Urinary bladder (tissue), 4 donors: Measurements from ENCODE around the gene GHDC. TPM values are rescaled to one million over a fixed set of nuclear protein-coding genes. Genes with fewer than 3 reads are reported as not detected.

Source experiments
- DNase-seq: peaks from one replicate; pipeline ENCODE4 v3.0.0-alpha.2; 2015; ENCODE audit errors: extremely low spot score
- H3K27ac ChIP-seq: one replicate; pipeline ENCODE4 v1.5.1; 2013; ENCODE audit warnings: low read depth, mild to moderate bottlenecking, moderate library complexity
- H3K36me3 ChIP-seq: one replicate; pipeline ENCODE4 v1.6.1; 2013; ENCODE audit warnings: mild to moderate bottlenecking, moderate library complexity; ENCODE audit not compliant: insufficient read depth
- H3K4me1 ChIP-seq: one replicate; pipeline ENCODE4 v1.6.1; 2013; ENCODE audit warnings: mild to moderate bottlenecking, moderate library complexity; ENCODE audit not compliant: insufficient read depth
- H3K4me3 ChIP-seq: one replicate; pipeline ENCODE4 v1.5.1; 2013; ENCODE audit warnings: low read depth, low read length
- WGBS: extraction: QIAGEN DNeasy Blood & Tissue Kit; methylation state at CpG from one replicate; pipeline ENCODE4 v1.1.7; 2013; 5-methylcytosine and 5-hydroxymethylcytosine counted together
- polyA plus RNA-seq: library from polyadenylated mRNA; stranded (reverse); fragments of 200-250 nt; gene quantifications from one replicate; pipeline ENCODE4 v1.2.3, GENCODE V29; 2013
- total RNA-seq: library from RNA; depleted of rRNA; stranded (reverse); fragments of >200 nt; gene quantifications from one replicate; pipeline ENCODE4 v1.2.3, GENCODE V29; 2014
- donor health status: healthy with polysubstance abuse.
- donor health status: healthy.

Gene GHDC
- total and polyA plus RNA-seq, 2 donors = 6.7 to 32.0 TPM

DNA sequence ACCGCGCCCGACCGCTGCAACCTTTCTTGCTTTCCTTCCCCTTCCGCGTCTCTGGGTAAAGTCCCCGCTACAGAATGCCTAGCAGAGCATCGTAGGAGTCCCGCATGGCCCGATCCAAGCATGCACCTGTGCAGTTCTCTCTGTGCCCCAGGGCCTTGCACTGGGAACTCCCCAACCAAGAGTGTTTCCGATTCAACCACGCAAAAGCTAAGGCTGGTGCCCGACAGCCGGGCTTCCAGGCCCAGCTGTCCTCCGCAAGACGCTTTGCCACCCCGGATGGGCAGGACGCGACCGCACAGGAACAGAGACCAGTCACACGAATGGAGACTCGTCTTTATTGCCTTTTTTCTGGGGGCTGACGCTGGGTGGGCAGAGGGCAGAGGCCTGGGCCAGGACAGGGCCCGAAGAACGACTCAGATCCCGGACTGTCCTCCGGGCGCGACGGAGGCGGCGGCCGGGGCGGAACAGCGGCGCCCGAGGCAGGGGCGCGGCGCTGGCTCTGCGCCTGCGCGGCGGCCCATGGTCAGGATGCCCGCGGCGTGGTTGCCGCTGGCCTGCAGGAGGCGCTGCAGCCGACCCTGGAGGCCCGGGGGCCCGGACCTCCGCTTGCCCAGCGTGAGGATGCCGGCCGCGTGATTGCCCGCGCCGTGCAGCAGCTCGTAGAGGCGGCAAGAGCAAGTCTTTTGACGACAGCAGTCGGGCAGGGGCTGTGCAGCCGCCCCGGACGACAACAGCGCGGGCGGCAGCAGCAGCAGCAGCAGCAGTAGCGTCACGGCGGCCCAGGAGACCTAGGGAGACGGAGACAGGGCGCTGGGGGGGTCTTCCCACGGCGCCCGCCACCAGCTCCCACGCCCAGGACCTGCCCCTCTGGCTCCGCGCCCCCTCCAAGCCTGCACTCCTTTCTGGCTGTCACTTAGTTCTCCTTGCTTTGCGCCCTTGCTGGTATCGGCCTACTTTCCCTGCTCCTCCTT lies 10.3 kb downstream of the GHDC start:
- no peak overlapping the region for H3K27ac ChIP-seq
- WGBS = 4% methylated on average over 83 of the region's 83 CpGs
- peak overlapping the region; percentile 38 for H3K4me3 ChIP-seq
- no peak for DNase-seq
- no peaks in the 10 kb centered on the region for H3K4me1 ChIP-seq
- H3K36me3 ChIP-seq = no peaks in the 10 kb centered on the region

DNA sequence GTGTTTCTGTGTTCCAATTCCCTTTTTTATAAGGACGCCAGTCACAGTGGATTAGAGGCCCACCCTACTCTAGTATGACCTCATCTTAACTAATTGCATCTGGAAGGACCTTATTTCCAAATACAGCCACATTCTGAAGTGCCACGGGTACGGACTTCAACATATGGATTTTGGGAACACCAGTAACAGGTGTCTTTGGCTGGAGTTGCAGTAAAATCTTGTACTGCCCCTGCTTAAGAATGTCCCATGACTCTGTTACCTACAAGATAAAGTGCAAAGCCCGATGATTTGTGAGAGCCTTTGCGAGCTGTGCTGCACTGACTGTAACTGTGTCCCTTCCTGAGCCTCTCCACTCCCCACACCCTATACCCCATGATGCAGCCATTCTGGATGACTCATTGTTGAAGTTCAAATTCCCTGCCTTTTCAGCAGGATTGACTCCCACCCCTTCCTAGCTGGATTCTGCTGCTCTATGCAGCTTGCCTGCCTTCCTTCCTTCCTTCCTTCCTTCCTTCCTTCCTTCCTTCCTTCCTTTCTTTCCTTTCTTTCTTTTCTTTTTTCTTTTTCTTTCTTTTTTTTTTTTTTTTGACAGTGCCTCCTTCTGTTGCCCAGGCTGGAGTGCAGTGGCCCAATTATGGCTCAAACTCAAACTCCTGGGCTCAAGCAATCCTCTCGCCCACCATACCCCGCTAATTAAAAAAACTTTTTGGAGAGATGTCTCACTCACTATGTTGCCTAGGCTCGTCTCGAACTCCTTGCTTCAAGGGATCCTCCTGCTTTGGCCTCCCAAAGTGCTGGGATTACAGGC lies 11.2 kb downstream of the GHDC start:
- Histone ChIP-seq H3K27ac (no peak overlapping the region), H3K36me3 (no peaks in the 10 kb centered on the region), H3K4me3 (peak overlapping the region; percentile 38), H3K4me1 (no peaks in the 10 kb centered on the region)
- WGBS = 77% methylated on average over 9 of the region's 9 CpGs
- no peak for DNase-seq

DNA sequence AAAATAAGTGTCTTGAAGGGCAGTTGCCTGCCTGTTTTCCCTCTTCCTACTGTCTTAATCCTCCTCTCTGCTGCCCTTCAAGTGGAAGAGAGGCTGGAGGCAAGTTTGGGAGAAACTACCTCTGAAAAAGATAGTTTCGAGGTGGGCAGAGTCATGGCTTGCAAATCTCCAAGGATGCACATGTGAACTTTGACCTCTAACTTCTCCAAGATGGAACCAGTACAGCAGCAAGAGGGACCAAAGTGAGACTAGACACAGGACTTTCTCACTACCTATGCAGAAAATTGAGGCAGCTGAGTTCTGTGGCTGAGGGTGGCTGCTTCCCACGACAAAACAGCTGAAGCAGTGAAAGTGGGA lies 12.5 kb downstream of the GHDC start:
- no peak overlapping the region for H3K4me3 ChIP-seq
- no peaks in the 10 kb centered on the region for H3K4me1 ChIP-seq
- no peaks in the 10 kb centered on the region for H3K36me3 ChIP-seq
- no peak for DNase-seq
- 80% methylated on average over 2 of the region's 2 CpGs for WGBS
- H3K27ac ChIP-seq = no peak overlapping the region

DNA sequence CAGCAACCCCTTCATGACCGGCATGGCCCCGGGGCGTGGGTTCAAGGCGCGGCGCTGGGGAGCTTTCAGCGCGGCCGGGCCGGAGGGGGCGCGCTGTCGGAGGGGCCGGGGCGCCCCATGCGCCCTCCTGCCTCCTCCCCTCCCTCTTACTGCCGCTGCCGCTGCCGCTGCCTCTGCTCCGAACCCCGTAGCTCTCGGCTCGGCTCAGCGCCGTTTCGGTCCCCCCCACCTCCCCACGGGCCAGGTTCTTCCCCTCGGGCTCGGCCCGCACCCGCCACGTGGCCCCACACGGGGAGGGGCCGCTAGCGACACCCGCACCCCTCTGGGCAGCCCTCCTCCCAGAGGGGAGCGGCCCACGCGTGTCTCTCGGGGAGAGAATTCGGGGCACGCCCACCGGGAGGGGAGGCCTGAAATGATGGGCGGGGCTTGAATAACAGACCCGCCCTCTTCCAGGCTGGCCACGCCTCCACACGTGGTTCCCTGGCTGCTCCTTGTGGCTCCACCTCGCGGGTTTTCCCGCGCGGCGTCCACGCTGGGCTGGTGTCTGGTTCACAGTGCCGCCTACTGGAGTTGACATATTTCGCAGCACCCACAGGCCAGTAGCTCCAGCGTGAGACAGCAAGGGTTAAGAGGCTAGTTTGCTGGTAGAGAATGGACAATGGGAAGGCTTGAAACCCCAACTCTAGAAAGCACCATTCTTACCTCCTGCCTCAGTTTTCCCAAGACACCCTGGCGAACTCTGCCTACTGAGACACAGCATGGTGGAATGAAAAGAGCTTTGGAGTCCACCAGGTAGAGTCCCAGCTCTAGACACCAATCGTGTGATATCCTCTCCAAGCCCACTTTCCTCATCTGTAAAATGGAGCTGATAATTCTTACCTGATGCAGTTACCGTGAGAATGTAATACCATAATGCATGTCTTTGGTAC lies 13.1 kb downstream of the GHDC start, which contains the start of gene KCNH4:
TSS of gene KCNH4 (minus strand) at position 221 of the 929 bp plus-strand sequence. CDS start at position 24, 197 bp downstream.
- no peak for DNase-seq
- WGBS = 4% methylated on average over 60 of the region's 60 CpGs
- Histone ChIP-seq H3K4me1 (no peaks in the 10 kb centered on the region), H3K4me3 (peak within 1 kb of the TSS; percentile 31), H3K27ac (no peak within 1 kb of the TSS), H3K36me3 (no peaks in the 10 kb centered on the region)

DNA sequence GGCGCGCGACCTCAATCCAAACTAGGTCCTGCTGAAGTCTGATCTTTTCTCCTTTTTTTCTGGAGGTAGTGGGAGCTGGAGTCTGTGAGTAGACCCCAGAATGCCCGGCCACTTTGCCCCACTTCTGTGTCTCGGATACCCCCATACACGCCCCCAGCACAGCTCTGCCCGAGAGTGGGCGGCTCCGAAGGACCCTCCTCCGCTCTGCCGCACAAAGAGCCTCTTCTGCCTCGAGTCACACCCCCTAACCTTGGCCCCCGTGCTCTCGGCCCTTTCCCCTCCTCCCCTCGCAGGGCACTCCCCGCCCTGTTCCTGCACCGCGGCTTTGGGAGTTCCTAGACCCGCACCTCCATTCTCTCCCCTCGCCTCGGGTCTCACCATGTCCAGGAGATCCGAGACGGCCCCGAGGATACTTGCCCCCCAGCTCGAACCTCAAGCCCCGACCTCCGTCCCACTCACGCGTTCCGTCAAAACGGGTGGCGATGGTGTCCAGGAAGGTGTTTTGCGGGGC lies 13.8 kb downstream of the GHDC start:
- no peaks in the 10 kb centered on the region for H3K4me1 ChIP-seq
- WGBS = 2% methylated on average over 33 of the region's 33 CpGs
- no peaks in the 10 kb centered on the region for H3K36me3 ChIP-seq
- H3K27ac ChIP-seq = no peak overlapping the region
- peak overlapping the region; percentile 31 for H3K4me3 ChIP-seq
- no peak for DNase-seq

DNA sequence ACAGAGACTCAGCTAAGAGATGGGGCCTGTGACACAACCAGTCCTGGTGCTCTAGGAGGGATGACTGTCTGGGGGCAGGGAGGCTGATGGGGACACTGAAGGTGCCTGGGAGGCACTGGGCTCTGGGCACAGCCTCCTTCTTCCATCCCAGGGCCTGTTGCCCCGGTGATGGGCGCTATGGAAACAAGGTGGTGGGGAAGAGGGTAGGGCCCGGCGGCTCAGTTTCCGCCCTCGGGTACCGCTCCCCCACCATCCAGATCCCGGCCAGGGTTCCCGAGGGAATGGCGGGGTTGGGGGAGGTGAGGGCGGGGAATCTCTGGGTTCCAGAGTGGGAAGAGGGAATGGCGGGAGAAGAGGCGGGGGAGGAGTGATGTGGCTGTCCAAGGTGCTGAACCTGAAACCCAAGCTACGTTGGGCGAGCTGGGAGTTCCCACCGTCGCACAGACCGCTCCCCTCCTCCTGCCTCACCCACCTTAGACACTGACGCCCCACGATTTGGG lies 14.3 kb downstream of the GHDC start:
- WGBS = 12% methylated on average over 20 of the region's 20 CpGs
- no peaks in the 10 kb centered on the region for H3K36me3 ChIP-seq
- H3K4me3 ChIP-seq = no peak overlapping the region
- H3K27ac ChIP-seq = no peak overlapping the region
- no peak for DNase-seq
- no peaks in the 10 kb centered on the region for H3K4me1 ChIP-seq

DNA sequence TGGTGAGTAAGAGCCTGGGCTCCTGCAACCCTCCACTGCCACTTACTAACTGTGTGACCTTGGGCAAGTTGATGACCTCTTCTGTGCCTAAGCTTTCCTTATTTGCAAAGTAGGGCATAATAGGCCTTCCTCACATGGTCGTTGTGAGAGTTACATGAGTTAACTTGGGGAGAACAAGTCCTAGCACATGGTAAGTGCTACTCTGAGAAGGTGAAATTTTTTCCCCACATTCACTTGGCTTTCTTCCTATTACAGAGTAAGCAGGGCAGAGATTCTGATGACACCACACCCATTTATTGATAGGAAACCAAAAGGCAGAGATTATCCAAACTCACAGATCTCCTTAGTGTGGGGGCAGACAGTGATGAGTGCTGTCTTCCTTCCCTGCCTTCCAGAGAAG lies 15.0 kb downstream of the GHDC start:
- Histone ChIP-seq H3K4me1 (no peaks in the 10 kb centered on the region), H3K36me3 (no peaks in the 10 kb centered on the region), H3K4me3 (no peak overlapping the region), H3K27ac (no peak overlapping the region)
- DNase-seq = no peak
- WGBS = 33% methylated on average over 1 of the region's 1 CpG

DNA sequence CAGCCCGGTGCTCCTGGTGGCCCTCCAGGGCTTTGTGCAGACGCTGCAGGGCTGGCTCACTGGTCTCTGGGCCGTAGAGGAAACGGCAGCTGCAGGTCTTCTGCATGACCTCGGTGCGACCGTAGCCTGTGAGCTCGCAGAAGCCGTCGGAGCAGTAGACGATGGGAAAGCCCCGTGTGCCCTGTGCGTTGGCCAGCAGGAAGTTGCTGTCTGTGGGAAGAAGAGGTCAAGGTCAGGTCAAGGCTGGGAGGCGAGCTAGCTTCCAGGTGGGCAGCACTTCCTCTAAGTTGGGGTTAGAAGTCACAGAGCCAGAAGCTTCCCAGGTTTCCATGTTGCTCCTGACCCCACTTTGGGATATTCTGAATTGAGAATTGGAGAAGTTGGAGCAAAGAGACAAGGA lies 15.5 kb downstream of the GHDC start:
- WGBS = 39% methylated on average over 14 of the region's 14 CpGs
- H3K36me3 ChIP-seq = no peaks in the 10 kb centered on the region
- no peak overlapping the region for H3K4me3 ChIP-seq
- DNase-seq = no peak
- H3K27ac ChIP-seq = no peak overlapping the region
- no peaks in the 10 kb centered on the region for H3K4me1 ChIP-seq

DNA sequence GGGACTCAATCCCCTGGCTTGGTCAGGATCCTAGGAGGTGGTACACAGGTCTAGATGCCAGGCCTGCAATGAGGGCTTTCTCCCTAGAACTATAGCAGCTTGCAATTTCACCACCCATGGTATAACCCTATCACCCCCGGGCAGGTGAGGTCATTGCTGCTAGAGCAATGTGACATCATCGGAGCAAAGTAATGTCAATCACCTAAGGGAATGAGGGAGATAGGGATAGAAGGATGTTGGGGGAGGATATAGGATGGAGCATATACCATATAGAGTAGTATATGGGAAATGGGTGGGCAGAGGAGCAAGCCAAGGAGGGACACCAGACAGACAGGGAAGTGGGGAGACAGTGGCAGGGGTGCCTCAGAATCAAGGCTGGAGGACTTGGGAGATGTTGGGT lies 16.6 kb downstream of the GHDC start:
- Histone ChIP-seq H3K27ac (no peak overlapping the region), H3K36me3 (no peaks in the 10 kb centered on the region), H3K4me1 (no peaks in the 10 kb centered on the region), H3K4me3 (no peak overlapping the region)
- WGBS = 92% methylated on average over 2 of the region's 2 CpGs
- no peak for DNase-seq

DNA sequence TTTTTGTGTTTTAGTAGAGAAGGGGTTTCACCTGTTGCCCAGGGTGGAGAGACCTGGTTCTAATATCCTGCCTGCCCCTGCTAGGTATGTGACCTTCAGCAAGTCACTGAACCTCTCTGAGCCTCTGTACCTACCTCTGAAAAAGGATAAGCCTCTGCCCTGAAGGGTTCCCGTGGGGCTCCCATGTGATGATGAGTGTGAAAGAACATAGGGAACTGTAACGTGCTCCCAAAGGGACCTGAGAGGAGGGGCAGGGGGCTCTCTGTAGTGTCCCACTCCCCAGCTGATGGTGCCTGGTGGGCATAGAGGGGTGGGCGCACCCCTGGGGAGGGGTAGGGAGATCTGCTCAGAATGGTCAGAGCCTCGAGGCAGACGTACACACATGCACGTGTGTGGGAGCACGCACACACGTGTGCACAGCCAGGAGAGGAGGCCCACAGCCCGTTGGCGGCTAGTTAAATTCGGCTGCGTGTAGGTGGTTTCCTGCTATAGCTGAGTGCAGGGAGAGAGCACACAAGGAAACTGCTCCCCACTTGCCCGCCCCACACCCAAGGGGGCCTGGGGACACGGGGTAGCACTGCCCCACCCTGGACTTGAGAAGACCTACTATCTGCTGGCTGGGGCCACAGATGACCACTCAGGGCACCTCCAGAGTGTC lies 20.0 kb downstream of the GHDC start:
- no peak overlapping the region for H3K27ac ChIP-seq
- no peak for DNase-seq
- no peaks in the 10 kb centered on the region for H3K36me3 ChIP-seq
- no peaks in the 10 kb centered on the region for H3K4me1 ChIP-seq
- no peak overlapping the region for H3K4me3 ChIP-seq
- 71% methylated on average over 14 of the region's 14 CpGs for WGBS

DNA sequence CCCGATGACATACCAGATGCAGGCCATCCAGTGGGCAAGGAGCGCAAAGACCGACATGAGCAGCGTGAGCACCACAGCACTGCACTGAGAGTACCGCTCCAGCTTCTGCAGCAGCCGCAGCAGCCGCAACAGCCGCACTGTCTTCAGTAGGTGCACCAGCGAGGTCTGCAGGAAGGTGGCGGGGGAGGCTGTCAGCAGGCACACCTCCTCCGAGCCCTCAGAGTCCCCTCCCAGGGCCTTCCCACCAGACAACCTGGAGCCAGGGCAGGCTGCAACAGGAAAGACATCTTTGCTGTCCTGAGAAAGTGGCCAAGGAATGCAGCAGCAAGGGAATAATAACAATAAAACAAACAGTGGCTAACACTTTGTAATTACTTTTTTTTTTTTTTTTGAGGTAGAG lies 22.5 kb downstream of the GHDC start:
- H3K4me1 ChIP-seq = no peaks in the 10 kb centered on the region
- H3K27ac ChIP-seq = no peak overlapping the region
- DNase-seq = peak; percentile 67
- 40% methylated on average over 11 of the region's 11 CpGs for WGBS
- no peaks in the 10 kb centered on the region for H3K36me3 ChIP-seq
- H3K4me3 ChIP-seq = peak overlapping the region; percentile 11

DNA sequence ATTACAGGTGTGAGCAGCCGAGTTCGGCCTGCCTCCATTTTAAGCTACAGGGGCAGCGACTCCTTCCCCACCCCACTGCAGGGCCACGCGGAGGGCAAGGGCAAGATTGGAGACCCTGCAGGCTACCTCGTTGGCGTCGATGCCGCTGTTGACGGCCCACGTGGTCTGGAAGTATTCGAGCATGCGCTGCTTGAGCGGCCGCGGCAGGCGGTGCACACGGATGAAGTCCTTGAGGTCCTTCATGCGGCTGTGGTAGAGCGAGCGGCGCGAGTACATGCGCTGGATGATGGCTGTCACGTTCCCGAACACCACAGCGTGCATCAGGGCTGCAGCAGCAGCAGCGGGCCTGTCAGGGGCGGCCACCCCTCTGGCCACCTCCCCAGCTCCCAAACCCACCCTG lies 24.9 kb downstream of the GHDC start:
- no peak for DNase-seq
- Histone ChIP-seq H3K36me3 (no peaks in the 10 kb centered on the region), H3K4me1 (no peaks in the 10 kb centered on the region), H3K4me3 (no peak overlapping the region), H3K27ac (no peak overlapping the region)
- 94% methylated on average over 29 of the region's 29 CpGs for WGBS
